GM18519 (cell line): ENCODE data around the gene SPINK8.
"Not testable (repeated sequence)": the region's sequence is repeated elsewhere in the genome, so short reads cannot be mapped to it uniquely, and the experiment has no call there.

ENCODE experiments used
- ATAC-seq: cut with Tn5 transposase; IDR thresholded peaks from one replicate; pipeline ENCODE4 v1.9.1; 2021; ENCODE audit warnings: mild to moderate bottlenecking, moderate library complexity; ENCODE audit not compliant: unreplicated experiment, low FRiP score

Gene SPINK8

DNA sequence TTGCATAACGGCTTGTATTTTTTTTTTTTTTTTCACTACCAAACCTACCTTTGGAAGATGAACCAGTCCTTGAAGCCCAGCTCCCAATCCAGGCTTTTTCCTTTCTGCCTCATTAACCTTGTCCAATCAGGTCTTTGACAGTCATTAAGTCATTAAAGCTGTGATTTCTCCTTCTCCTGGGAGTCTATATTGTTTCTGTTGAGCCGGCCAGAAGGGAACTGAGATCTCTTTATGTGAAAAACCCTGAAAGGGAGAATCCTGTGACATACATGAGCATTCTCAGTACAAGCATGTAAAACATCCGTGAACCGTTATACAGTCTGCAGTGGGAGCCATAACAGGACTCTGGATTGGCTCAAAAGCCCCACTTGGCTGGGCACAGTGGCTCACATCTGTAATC lies 52.6 kb downstream of the SPINK8 start:
- ATAC-seq: no peak

DNA sequence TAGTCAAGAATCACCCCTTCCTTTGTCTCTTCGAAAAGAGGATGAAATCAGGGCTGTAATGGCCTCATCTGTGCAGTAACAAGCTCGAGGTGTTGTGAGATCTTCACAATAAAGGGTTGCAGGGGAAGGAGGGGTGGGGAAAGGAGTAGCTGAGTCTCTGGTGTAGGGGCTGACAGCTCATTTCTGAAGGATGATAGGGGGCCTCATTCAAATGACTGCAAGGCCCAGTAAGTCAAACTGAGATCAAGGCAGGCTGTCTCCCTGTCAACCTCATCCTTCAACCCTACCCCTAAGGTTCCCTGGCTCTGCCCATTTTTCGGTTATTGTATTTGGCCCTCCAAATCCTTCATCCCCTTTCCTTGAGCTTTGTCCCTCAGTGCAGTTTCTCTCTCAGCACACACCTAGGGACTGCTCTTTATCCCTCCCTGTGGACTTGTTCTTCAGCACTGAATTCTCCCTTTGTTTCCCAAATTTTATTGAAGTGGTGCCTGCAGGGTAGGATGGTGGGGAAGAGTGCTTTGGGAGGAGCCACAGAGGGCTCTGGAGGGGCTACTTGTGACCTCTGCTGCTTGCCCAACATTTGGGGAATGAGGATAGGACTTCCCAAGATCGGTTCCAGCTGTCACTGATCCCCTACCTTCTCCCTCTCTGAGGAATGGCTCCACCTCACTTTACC lies 54.4 kb downstream of the SPINK8 start:
- ATAC-seq: no peak

DNA sequence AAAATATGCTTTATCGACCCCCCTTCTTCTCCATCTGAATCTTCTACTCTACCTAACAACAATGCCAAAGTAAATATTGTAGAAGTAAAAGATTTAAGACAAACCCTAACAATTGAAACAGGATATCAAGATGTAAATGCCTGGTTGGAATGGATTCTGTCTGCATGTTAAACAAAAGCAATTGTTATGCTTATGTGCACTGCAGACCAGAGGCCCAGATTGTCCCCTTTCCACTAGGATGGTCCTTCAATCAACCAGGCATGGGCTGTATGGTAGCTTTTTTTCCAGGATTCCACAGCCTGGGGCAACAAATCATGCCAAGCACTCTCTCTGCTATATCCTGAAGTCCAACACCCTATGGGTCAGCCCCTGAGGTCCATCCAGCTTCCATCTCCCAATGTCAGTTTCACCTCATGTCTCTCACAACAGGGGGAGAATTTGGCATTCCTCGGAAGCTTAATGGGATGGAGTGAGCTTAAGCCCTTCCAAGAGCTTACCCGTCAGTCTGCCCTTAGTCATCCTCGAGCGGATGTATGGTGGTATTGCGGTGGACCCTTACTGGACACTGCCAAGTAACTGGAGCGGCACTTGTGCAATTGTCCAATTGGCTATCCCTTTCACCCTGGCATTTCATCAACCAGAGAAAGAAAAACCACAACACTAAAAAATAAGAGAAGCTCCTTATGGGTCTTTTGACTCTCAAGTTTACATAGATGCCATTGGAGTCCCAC lies 56.4 kb downstream of the SPINK8 start:
- ATAC-seq: no peak

DNA sequence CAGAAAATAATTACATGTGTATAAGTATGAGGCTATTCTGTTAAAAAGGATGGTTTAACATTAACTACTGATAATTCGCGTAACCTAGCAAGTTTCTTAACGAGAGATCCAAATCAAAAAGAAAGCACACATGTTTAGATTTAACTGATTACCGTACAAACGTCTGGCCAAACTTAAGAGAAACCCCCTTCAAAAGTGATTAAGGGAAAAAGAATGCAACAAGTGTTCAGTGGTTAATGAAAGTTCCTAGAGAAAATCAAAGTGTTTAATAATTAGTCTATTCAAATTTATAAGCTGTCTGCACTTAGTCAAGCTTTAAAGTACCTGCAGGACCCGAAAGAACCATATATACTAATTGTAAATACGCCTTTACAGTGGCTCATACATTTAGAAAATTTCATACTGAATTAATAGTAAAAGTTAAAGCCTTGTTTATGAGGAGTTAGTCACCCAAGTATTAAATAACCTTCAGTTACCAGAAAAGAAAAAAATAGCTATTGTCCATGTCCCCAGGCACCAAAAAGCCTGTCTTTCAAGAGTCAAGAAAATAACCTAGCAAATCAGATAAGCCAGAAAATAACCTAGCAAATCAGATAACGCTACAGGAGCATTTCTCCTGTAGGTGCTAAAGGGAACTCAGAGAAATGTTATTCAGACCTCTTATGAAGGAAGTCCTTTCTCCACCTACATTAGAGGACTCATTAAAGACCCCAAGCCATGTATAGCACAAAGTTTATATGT lies 58.0 kb downstream of the SPINK8 start:
- ATAC-seq: no peak

GRCh38 chr3:48274452-48274851 lies 59.0 kb downstream of the SPINK8 start:
- ATAC-seq: no peak

- ATAC-seq: no peak
These were observed 59.8 kb downstream of the SPINK8 start for GRCh38 chr3:48273594-48274211.

- no peak for ATAC-seq
These were observed 61.5 kb downstream of the SPINK8 start for GRCh38 chr3:48271763-48272498.

DNA sequence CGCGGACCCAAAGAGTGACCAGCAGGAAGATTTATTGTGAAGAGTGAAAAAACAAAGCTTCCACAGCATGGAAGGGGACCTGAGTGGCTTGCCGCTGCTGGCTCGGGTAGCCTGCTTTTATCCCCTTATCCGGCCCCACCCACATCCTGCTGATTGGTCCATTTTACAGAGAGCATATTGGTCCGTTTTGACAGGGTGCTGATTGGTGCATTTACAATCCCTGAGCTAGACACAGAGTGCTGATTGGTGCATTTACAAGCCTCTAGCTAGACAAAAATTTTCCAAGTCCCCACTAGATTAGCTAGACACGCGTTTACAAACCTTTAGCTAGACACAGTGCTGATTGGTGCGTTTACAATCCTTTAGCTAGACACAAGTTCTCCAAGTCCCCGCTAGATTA lies 62.2 kb downstream of the SPINK8 start:
- not testable (repeated sequence) for ATAC-seq

DNA sequence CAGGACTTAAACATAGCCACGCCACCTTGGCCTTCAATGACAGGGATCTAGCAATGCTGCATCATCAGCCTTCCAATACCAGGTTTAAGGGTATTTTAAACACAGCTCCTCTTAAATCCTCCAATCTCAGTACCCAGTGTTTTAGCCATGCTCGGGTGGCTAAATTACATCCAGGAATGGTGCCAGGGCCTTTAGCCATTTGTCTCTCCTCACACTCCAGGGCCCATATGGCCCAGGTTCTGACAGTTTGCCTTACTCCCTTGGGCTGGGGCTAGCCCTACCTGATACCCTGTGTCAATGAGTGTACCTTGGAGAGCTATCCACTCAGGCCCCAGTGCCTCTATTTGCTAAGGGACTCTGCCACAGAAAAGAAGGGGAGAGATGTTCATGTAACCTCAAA lies 63.2 kb downstream of the SPINK8 start:
- ATAC-seq: no peak

DNA sequence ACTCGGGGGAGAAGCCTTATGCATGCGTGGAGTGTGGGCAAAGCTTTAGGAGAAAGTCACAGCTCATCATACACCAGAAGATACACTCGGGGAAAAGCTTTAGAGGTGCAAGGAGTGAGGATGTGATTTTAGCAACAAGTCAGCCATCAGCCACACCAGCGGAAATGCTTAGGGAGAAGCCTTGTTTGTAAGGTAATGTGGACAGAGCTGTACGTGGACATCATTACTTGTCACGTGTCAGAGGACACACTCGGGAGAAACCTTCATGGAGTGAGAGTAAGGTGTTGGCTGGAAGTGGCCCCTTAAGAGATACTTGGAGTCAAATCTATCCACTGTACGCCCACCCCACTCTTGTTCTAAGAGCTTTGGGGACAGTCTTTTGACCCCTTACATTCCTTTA lies 63.9 kb downstream of the SPINK8 start:
- ATAC-seq: no peak

DNA sequence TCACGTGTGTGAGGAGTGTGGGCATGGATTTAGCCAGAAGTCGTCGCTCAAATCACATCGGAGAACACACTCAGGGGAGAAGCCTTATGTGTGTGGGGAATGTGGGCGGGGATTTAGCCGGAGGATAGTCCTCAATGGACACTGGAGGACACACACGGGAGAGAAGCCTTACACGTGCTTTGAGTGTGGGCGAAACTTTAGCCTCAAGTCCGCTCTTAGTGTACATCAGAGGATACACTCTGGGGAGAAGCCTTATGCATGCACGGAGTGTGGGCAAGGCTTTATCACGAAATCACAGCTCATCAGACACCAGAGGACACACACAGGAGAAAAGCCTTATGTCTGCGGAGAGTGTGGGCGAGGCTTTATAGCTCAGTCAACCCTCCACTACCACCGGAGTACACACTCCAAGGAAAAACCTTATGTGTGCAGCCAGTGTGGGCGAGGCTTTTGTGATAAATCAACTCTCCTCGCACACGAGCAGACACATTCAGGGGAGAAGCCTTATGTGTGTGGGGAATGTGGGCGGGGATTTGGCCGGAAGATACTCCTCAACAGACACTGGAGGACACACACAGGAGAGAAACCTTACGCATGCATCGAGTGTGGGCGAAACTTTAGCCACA lies 64.4 kb downstream of the SPINK8 start:
- no peak for ATAC-seq

- ATAC-seq: peak; percentile 68
These were observed 65.0 kb downstream of the SPINK8 start for GRCh38 chr3:48268381-48268935.

- ATAC-seq: no peak
These were observed 65.7 kb downstream of the SPINK8 start for GRCh38 chr3:48267782-48268181.

- ATAC-seq: no peak
These were observed 74.9 kb downstream of the SPINK8 start for GRCh38 chr3:48258530-48258929.
